Measurements from ENCODE around the gene NUDT3.
"Not testable (repeated sequence)": the region's sequence is repeated elsewhere in the genome, so short reads cannot be mapped to it uniquely, and the experiment has no call there.

Gene NUDT3

DNA sequence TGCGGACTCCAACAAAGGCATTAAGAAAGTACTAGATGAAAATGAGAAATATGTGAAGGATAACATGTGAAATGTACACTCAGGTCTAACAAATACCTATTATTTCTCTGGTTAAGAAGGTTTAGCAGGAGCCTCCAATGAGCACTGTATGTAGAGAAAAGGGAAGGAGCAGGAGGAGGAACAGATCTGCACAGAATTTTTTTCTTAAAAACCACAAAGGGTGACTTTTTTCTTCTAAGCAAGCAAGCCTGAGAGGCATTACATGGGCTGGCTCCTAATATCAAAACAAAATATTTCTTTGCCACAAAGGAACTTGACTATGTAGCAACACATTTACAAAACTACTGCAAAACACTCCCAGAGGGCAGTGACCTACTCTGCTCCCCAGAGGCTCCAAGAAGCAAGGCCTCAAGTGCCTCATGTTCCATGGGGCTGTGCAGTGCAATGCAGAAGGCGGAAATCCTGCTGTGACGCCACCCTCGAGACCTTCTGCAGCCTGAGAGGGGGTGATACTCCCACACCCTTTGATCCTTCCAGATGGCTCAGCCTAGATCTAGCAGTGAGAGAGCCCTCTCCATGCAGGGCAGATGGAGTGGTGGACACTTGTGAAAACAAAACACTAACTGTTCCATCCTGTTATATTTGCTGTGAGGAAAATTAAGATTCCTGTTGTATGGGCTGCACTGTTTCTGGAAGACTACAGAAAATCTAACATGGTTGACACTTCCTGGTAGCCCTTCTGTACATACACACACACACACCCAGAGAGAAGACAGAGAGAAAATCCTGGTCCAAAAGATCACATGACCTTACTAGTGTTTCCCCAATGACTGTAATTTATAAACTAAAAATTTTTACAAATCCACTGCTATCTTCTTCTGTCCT lies 107.7 kb downstream of the NUDT3 start:
- intact Hi-C loops (cut with micrococcal nuclease): no loop called here
- Mint-ChIP-seq H3K4me1 (ENCODE audit: low read depth) (peaks cover 87% of the 10 kb centered on the region), H3K36me3 (ENCODE audit: low read depth) (peaks cover 53% of the 10 kb centered on the region), H3K9me3 (no peaks in the 10 kb centered on the region), H3K27ac (peak overlapping the region; percentile 92), H3K27me3 (no peaks in the 10 kb centered on the region), H3K4me3 (peak overlapping the region; percentile 46)

DNA sequence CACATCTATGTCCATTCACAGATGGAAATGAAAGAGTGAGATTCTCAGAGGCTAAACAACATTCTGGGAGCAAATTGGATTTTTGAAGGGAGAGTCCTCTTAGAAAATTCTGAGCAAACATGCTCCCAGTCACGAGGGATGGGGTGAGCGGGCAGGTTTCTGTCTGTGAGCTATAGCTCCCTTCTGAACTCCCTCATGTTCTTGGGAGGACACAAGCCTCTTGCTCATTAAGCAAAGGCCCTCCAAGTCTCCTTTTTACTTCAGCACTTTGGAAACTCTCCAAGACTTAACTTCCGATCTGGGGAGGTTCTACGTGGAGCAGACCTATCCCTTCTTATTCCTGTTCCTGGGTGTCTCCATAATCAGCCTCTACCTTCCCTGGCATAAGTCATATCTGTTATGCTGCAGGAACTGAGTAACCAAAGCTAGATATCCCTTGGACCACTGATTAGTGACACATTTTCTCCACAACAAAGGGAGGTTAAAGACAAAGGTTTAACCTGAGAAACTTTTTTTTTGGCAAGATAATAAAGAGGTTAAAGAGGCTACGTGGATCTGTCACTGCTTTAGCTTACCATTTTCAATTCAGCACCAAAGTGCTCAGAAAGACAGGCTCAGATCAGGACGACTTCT lies 110.7 kb downstream of the NUDT3 start:
- Mint-ChIP-seq H3K4me3 (no peak overlapping the region), H3K36me3 (ENCODE audit: low read depth) (peaks cover 49% of the 10 kb centered on the region), H3K4me1 (ENCODE audit: low read depth) (peaks cover 84% of the 10 kb centered on the region), H3K27ac (no peak overlapping the region), H3K9me3 (no peaks in the 10 kb centered on the region), H3K27me3 (no peaks in the 10 kb centered on the region)
- intact Hi-C loops (cut with micrococcal nuclease): no loop called here

DNA sequence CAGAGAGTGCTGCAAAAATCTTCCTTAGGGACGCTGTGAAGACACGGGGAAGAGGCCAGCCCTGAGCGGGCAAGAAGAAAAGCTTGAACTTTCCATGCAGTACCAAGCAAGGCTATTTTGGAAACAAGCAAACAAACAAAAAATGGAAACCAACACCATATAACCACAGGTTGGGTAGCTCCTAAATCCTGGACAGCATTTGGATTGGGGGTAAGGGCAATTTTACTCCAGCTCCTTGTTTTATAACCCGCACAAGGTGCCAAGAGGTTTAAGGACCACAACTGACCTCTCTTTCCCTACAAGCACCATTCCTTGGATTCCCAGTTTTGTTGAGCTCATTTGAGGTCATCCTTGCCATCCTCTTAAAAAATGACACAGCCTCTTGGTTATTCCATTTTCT lies 112.3 kb downstream of the NUDT3 start:
- Mint-ChIP-seq H3K9me3 (no peaks in the 10 kb centered on the region), H3K27me3 (no peaks in the 10 kb centered on the region), H3K36me3 (ENCODE audit: low read depth) (peaks cover 49% of the 10 kb centered on the region), H3K27ac (peak overlapping the region; percentile 61), H3K4me1 (ENCODE audit: low read depth) (peaks cover 74% of the 10 kb centered on the region), H3K4me3 (no peak overlapping the region)
- intact Hi-C loops (cut with micrococcal nuclease): no loop called here

DNA sequence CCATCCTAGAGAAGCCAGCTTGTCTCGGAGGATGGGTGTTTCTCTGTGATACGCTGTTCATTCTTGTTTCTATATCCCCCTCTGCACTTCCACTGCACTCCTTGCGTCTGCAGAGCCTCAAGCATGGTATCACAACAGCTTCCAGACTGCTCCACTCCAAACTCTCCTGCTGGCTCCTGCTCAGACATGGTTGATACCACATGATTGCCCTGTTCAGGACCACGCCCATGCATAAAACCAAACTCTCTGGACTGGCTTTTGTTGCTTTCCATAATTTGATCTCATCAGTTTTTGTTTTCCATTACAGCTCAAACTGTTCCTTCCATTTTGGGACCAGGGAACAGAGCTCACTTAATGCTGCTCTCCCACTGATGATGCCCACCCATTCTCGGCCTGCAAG lies 113.6 kb downstream of the NUDT3 start:
- no peaks in the 10 kb centered on the region for H3K27me3 Mint-ChIP-seq
- peaks cover 71% of the 10 kb centered on the region for H3K4me1 Mint-ChIP-seq (ENCODE audit: low read depth)
- H3K4me3 Mint-ChIP-seq: no peak overlapping the region
- H3K27ac Mint-ChIP-seq: peak overlapping the region; percentile 61
- peaks cover 54% of the 10 kb centered on the region for H3K36me3 Mint-ChIP-seq (ENCODE audit: low read depth)
- intact Hi-C loops (cut with micrococcal nuclease): no loop called here
- H3K9me3 Mint-ChIP-seq: no peaks in the 10 kb centered on the region

DNA sequence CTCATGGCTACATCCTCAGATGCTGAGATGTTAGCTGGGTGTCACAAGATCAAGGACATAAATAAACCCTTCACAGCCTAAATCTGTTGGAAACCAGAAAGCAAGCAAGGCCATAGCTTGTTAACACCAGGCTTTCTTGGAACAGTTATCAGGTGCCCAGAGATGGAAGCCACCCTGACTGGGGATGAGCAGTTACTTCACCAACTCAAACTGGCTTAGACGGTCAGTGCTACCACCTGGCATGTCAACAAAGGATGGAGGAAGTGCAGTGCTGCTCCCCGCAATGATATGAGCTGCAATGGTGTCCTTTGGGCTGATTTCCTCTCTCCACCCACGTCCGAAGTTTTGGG lies 114.7 kb downstream of the NUDT3 start:
- intact Hi-C loops (cut with micrococcal nuclease): no loop called here
- H3K4me1 Mint-ChIP-seq (ENCODE audit: low read depth): peaks cover 73% of the 10 kb centered on the region
- no peaks in the 10 kb centered on the region for H3K9me3 Mint-ChIP-seq
- no peak overlapping the region for H3K27ac Mint-ChIP-seq
- no peaks in the 10 kb centered on the region for H3K27me3 Mint-ChIP-seq
- peaks cover 53% of the 10 kb centered on the region for H3K36me3 Mint-ChIP-seq (ENCODE audit: low read depth)
- no peak overlapping the region for H3K4me3 Mint-ChIP-seq

DNA sequence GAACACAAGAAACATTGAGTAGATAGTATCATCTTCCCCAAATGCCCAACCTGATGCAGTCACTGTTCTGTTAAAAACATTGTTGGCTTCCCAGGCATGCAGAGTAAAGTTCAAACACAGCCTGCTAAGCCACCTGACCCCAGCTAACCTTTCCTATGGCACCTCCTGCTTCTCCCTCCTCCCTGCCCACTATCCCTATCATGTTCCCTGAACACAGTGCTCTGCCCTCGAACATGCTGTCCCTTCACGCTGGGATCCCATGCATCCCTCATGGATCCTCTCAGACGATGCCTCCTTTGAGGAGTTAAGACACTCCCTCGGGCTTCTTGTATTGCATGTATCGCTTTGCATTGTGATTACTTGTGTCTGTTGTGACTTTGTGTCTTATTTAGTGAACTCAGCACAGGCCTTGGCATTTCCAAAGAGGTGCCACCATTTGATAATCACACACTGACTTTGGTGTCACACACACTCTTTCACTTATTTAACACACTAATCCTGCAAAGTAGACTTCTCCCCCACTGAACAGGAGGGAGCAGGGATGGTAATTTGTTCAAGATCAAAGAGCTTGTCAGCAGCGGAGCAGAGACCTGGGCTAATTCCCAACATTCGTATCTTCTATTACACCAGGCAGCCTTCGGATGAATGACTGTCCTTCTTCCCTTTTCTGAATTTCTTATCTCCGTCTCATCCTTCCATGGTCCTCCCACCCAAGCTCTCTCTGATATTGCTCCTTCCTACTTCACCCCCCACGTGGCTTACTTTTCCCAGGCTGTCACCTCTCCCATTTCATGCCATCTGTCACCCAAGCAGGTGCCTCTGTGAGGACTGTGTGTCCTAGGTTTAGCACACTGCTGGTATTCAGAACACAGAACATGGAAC lies 115.3 kb downstream of the NUDT3 start:
- Mint-ChIP-seq H3K4me1 (ENCODE audit: low read depth) (peaks cover 73% of the 10 kb centered on the region), H3K27me3 (no peaks in the 10 kb centered on the region), H3K36me3 (ENCODE audit: low read depth) (peaks cover 50% of the 10 kb centered on the region), H3K4me3 (no peak overlapping the region), H3K27ac (no peak overlapping the region), H3K9me3 (no peaks in the 10 kb centered on the region)
- intact Hi-C loops (cut with micrococcal nuclease): no loop called here

DNA sequence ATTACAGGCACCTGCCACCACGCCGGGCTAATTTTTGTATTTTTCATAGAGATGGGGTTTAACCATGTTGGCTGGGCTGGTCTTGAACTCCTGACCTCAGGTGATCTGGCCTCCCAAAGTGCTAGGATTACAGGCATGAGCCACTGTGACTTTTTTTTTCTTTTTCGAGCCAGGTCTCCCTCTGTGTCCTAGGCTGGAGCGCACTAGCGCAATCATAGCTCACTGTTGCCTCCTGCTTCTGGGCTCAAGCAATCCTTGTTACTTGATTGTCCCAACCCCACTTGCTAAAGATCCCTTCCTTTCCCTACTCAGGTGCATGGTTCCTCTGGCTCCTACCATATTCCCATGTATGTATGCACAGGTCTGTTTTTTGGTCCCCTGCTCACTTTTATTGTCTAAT lies 116.3 kb downstream of the NUDT3 start:
- Mint-ChIP-seq H3K4me3 (no peak overlapping the region), H3K4me1 (ENCODE audit: low read depth) (peaks cover 70% of the 10 kb centered on the region), H3K27ac (no peak overlapping the region), H3K9me3 (no peaks in the 10 kb centered on the region), H3K36me3 (ENCODE audit: low read depth) (peaks cover 41% of the 10 kb centered on the region), H3K27me3 (no peaks in the 10 kb centered on the region)
- intact Hi-C loops (cut with micrococcal nuclease): no loop called here

DNA sequence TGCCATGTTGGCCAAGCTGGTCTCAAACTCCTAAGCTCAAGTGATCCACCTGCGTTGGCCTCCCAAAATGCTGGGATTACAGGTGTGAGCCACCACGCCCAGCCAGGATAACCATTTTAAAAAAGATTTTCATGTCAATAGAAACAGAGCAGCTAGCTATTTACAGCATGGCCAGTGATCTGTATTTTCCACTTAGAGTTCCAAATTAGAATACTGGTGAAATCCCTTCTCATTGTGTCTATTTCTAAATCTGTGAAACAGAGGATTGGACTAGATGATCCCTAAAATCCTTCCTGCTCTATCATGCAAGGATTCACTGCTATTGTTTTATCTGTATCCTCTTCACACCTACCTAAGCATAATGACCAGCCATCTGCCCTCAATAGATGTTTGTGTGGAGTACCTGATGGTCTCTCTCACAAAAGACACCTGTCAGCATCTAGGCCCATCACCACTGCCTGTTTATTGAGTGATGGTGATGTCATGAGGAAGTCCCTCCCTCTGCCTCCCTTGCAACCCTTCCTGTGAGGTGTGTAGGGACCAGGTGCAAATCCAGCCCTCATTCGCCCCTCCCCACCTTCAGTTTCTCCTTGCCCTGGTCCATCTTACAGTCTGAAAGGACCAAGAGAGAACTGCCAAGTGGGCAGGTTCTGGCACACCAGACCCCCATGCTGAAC lies 117.2 kb downstream of the NUDT3 start:
- Mint-ChIP-seq H3K9me3 (no peaks in the 10 kb centered on the region), H3K4me1 (ENCODE audit: low read depth) (peaks cover 61% of the 10 kb centered on the region), H3K27ac (peak overlapping the region; percentile 12), H3K4me3 (no peak overlapping the region), H3K27me3 (no peaks in the 10 kb centered on the region), H3K36me3 (ENCODE audit: low read depth) (peaks cover 32% of the 10 kb centered on the region)
- intact Hi-C loops (cut with micrococcal nuclease): no loop called here

DNA sequence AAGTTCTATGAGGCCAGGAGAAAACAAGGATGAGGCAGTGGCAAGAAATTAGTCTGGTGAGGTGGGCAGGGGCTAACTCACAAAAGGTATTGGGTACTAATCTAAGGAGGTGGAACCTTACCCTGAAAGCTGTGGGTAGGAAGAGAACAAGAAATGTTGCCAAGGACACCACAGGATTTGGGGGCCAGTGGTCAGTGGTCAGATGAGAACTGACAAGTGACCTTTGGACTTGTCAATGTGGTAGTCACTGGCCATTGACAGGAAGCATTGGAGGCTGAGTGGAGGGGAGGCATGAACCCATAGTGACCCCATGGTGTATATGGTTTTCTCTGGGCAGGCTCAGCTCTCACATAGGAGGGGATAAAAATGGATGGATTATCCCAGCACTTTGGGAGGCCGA lies 118.3 kb downstream of the NUDT3 start:
- peaks cover 49% of the 10 kb centered on the region for H3K4me1 Mint-ChIP-seq (ENCODE audit: low read depth)
- peak overlapping the region; percentile 90 for H3K27ac Mint-ChIP-seq
- H3K27me3 Mint-ChIP-seq: no peaks in the 10 kb centered on the region
- H3K4me3 Mint-ChIP-seq: no peak overlapping the region
- intact Hi-C loops (cut with micrococcal nuclease): no loop called here
- H3K9me3 Mint-ChIP-seq: no peaks in the 10 kb centered on the region
- peaks cover 20% of the 10 kb centered on the region for H3K36me3 Mint-ChIP-seq (ENCODE audit: low read depth)

DNA sequence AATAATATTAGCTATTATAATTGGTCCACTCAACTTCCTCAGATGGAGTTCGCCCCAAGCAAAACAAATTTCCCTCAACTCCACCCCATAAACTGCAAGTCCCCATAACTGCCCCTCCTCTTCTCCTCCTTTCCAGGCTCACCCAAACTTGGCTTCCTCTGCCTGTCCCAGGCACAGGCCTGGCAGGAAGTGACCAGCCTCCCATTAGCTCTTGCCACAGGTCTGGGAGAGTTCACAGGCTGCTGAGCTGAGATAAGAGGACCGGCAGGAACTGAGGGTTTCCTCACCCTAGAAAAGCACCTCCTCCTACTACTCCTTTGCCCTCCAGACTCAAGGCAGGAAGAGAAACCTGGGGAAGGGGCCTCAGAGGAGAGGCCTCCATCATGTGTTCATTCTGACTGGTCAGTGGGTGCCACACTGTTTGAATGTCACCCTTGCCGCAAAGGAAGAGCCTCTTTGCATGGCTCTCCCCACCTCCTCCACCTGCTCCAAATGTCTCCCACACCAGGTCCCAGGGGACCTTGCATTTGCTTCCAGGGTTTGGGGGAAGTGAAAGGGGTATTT lies 119.1 kb downstream of the NUDT3 start:
- H3K36me3 Mint-ChIP-seq (ENCODE audit: low read depth): peaks cover 12% of the 10 kb centered on the region
- H3K9me3 Mint-ChIP-seq: no peaks in the 10 kb centered on the region
- intact Hi-C loops (cut with micrococcal nuclease): no loop called here
- peak overlapping the region; percentile 27 for H3K4me3 Mint-ChIP-seq
- H3K27ac Mint-ChIP-seq: peak overlapping the region; percentile 90
- no peaks in the 10 kb centered on the region for H3K27me3 Mint-ChIP-seq
- H3K4me1 Mint-ChIP-seq (ENCODE audit: low read depth): peaks cover 42% of the 10 kb centered on the region

DNA sequence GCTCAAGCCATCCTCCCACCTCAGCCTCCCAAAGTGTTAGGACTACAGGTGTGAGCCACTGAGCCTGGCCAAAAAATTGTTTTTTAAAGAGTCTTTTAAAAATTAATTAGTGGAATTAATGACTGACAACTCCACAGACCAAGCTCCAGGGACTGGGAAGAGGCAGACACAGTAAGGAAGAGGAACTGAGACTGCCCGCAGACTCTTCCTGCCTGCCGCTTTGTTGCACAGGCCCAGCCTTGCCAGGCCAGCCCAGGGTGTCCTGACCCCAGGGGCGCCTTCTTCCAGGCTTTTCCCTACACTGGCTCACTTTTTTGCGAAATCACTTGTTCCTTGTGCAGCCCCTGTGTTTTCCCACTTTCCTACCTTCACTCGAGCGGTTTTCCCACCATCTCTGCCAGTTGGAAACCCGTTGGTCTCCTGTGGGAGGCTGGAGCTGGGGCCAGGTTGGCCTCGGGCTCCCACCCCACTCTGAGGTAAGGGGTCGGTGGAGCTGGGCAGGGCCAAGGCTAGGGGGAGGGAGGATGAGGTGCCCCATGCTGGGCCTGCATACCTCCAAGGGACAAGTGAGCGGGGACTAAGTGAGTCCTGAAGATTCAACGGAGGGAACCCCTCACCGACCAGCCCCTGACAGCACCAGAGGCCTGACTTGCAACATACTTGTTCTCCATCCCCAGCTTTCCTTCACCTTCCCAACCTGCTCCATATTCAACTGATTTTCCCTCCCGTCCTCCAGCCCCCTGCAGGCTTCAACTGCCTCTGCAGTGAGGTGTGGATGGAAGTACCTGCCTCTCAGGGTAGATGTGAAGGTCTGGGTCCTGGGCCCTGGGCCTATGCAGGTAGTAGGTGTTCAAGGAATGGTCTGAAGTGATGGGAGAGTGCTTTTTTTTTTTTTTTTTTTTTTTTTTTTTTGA lies 120.2 kb downstream of the NUDT3 start:
- no peaks in the 10 kb centered on the region for H3K9me3 Mint-ChIP-seq
- no peaks in the 10 kb centered on the region for H3K27me3 Mint-ChIP-seq
- peaks cover 9% of the 10 kb centered on the region for H3K36me3 Mint-ChIP-seq (ENCODE audit: low read depth)
- intact Hi-C loops (cut with micrococcal nuclease): no loop called here
- peak overlapping the region; percentile 90 for H3K27ac Mint-ChIP-seq
- H3K4me3 Mint-ChIP-seq: peak overlapping the region; percentile 35
- H3K4me1 Mint-ChIP-seq (ENCODE audit: low read depth): peaks cover 37% of the 10 kb centered on the region

DNA sequence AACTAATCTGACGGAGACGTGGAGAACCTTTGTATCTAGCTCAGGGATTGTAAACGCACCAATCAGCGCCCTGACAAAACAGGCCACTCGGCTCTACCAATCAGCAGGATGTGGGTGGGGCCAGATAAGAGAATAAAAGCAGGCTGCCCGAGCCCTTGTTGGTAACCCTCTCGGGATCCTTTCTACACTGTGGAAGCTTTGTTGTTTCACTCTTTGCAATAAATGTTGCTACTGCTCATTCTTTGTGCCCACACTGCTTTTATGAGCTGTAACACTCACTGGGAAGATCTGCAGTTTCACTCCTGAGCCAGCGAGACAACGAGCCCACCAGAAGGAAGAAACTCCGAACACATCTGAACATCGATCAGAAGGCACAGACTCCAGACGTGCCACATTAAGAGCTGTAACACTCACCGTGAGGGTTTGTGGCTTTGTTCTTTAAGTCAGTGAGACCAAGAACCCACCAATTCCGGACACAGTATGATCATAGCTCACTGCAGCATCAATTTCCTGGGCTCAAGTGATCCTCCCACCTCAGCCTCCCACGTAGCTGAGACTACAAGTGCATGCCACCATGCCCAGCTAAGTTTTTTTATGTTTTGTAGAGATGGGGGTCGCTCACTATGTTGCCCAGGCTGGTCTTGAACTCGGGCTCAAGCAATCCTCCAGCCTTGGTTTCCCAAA lies 122.7 kb downstream of the NUDT3 start:
- H3K27ac Mint-ChIP-seq; H3K36me3 Mint-ChIP-seq (ENCODE audit: low read depth); H3K9me3 Mint-ChIP-seq; H3K4me3 Mint-ChIP-seq; H3K27me3 Mint-ChIP-seq; intact Hi-C loops (cut with micrococcal nuclease): not testable (repeated sequence)
- peaks cover 29% of the 10 kb centered on the region for H3K4me1 Mint-ChIP-seq (ENCODE audit: low read depth)

Measured in dendritic cell treated with granulocyte-macrophage colony-stimulating factor and Interleukin-4, amounts not matched to agents 40 ng/mL and 50 ng/mL, for 4 days (primary cell).